Sigmoid colon (tissue), 7 donors: Measurements from ENCODE around the gene COX7A2L. TPM values are rescaled to one million over a fixed set of nuclear protein-coding genes. Genes with fewer than 3 reads are reported as not detected.

Source experiments
- DNase-seq: peaks from one replicate; pipeline ENCODE4 v3.0.0-alpha.2; 2019
- H3K27ac ChIP-seq, 4 donors: fragments of 200-600 bp; sonication (generic); one replicate each; pipeline ENCODE4 v1.5.1; 2016 to 2019; ENCODE audit warnings: mild to moderate bottlenecking in 1 of 4
- H3K27me3 ChIP-seq, 3 donors: fragments of 200-600 bp; sonication (generic); one replicate each; pipeline ENCODE4 v1.5.1; 2019; ENCODE audit warnings: mild to moderate bottlenecking in 1 of 3
- H3K36me3 ChIP-seq, 4 donors: fragments of 200-600 bp; sonication (generic); one replicate each; pipeline ENCODE4 v1.5.1; 2016 to 2019
- H3K4me1 ChIP-seq, 4 donors: fragments of 200-600 bp; sonication (generic); one replicate each; pipeline ENCODE4 v1.5.1; 2017 to 2019
- H3K4me3 ChIP-seq, 4 donors: fragments of 200-600 bp; sonication (generic); one replicate each; pipeline ENCODE4 v1.5.1; 2017 to 2019; ENCODE audit warnings: mild to moderate bottlenecking in 2 of 4, moderate library complexity in 1 of 4
- H3K9me3 ChIP-seq, 4 donors: fragments of 200-600 bp in 3 of 4; sonication (generic) in 3 of 4; one replicate each; pipeline versions ENCODE4 v1.5.1 to v1.6.1; 2013 to 2019
- EP300 ChIP-seq, 4 donors: sonication (generic); formaldehyde crosslinking; IDR thresholded peaks; one replicate each; pipeline ENCODE4 v1.6.1; 2017; ENCODE audit warnings: antibody characterized with exemption in 4 of 4
- POLR2A ChIP-seq, 2 donors: fragments of 450-650 bp; IDR thresholded peaks; one replicate each; pipeline ENCODE4 v1.6.1; 2016; ENCODE audit warnings: antibody characterized with exemption in 2 of 2, mild to moderate bottlenecking in 2 of 2, moderate library complexity in 2 of 2
- POLR2AphosphoS5 ChIP-seq, 4 donors: sonication (generic); formaldehyde crosslinking; IDR thresholded peaks; one replicate each; pipeline ENCODE4 v1.6.1; 2017; ENCODE audit warnings: antibody characterized with exemption in 4 of 4
- WGBS, 2 donors: extraction: QIAGEN DNeasy Blood & Tissue Kit; methylation state at CpG; one replicate each; pipeline ENCODE4 v1.1.7; 2013; 5-methylcytosine and 5-hydroxymethylcytosine counted together
- intact Hi-C: fragments of 100-400 bp; cut with DNase I; formaldehyde crosslinking; loops from one replicate; pipeline ENCODE4 v1.15.1; 2023
- polyA plus RNA-seq, 3 donors: library from polyadenylated mRNA; stranded (reverse); fragments of 200-250 nt; gene quantifications; one replicate each; pipeline ENCODE4 v1.2.3, GENCODE V29; 2013
- total RNA-seq, 4 donors: library from RNA; depleted of rRNA; stranded (reverse); fragments of >200 nt; gene quantifications; one replicate each; pipeline ENCODE4 v1.1.0, GENCODE V29; 2016
- TF ChIP-seq, protein P1 (sequence below), 4 experiments: fragments of 450-650 bp in 3 of 4; fragments of 200-600 bp in 1 of 4; IDR thresholded peaks; one replicate each; pipeline ENCODE4 v1.5.1; 2016 to 2019; ENCODE audit warnings: antibody characterized with exemption in 4 of 4, mild to moderate bottlenecking in 3 of 4, moderate library complexity in 2 of 4
- donor health status: healthy with polysubstance abuse.
- donor health status: Bipolar disorder and iron deficiency.
- donor health status: healthy.

The COX7A2L gene
- total and polyA plus RNA-seq, 7 donors = 149 to 270 (median 193) TPM

DNA sequence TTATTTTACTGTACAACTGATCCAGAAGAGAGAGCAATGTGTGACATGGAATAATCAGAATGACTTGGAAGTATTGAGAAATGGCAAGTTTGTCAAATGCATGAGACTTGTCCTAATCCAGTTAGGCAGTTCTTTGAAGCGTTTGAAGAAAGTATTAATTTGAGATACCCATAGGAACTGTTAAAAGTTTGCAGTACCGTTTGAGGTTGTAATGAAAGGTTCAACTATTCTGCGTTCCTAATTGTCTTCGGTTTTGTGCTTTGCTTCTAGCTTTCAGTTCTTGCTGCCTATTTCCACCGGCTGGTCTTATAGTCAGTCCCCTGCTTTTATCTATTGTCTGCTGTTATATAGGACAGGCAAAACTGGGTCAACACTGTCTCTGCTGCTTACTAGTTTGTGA lies 41.8 kb downstream of the COX7A2L start:
- intact Hi-C loops = no loop called here
- Histone ChIP-seq H3K4me3 (no peak overlapping the region), H3K27me3 (no peaks in the 10 kb centered on the region), H3K4me1 (no peaks in the 10 kb centered on the region), H3K27ac (no peak overlapping the region), H3K36me3 (peaks cover 0 to 38% (median 4%) of the 10 kb centered on the region in 4 donors), H3K9me3 (no peaks in the 10 kb centered on the region)
- WGBS, 2 donors = 95% methylated on average over 5 of the region's 5 CpGs
- DNase-seq = no peak
- TF ChIP-seq POLR2A (IDR thresholded peaks at IDR 0.05) (no peak), EP300 (IDR thresholded peaks at IDR 0.05) (no peak)

DNA sequence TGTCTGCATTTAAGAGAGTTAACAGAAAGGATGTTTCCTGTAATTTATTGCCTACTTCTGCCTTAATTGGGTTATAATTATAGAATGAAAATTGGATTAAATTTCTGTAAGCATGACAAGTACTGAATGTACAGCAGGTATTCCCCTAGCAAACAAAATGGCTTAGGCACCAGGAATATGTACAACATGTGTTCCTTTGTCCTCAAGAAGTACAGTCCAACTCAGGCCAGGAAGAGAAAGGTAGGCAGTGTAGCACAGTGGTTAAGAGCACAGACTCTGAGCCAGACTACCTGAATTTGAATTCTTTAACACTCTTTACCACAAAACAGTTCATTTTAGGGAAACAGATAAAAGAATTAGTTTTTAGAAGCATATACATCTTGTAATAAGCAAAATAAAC lies 43.1 kb downstream of the COX7A2L start:
- no peak for DNase-seq
- Histone ChIP-seq H3K36me3 (peaks cover 0 to 38% (median 4%) of the 10 kb centered on the region in 4 donors), H3K27ac (no peak overlapping the region), H3K4me3 (no peak overlapping the region), H3K4me1 (no peaks in the 10 kb centered on the region), H3K9me3 (no peaks in the 10 kb centered on the region), H3K27me3 (no peaks in the 10 kb centered on the region)
- TF ChIP-seq POLR2AphosphoS5 (IDR thresholded peaks at IDR 0.05) (no peak), POLR2A (IDR thresholded peaks at IDR 0.05) (no peak), EP300 (IDR thresholded peaks at IDR 0.05) (no peak)
- TF ChIP-seq, protein P1, sequence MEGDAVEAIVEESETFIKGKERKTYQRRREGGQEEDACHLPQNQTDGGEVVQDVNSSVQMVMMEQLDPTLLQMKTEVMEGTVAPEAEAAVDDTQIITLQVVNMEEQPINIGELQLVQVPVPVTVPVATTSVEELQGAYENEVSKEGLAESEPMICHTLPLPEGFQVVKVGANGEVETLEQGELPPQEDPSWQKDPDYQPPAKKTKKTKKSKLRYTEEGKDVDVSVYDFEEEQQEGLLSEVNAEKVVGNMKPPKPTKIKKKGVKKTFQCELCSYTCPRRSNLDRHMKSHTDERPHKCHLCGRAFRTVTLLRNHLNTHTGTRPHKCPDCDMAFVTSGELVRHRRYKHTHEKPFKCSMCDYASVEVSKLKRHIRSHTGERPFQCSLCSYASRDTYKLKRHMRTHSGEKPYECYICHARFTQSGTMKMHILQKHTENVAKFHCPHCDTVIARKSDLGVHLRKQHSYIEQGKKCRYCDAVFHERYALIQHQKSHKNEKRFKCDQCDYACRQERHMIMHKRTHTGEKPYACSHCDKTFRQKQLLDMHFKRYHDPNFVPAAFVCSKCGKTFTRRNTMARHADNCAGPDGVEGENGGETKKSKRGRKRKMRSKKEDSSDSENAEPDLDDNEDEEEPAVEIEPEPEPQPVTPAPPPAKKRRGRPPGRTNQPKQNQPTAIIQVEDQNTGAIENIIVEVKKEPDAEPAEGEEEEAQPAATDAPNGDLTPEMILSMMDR (IDR thresholded peaks at IDR 0.05) = no peak
- intact Hi-C loops = no loop called here

DNA sequence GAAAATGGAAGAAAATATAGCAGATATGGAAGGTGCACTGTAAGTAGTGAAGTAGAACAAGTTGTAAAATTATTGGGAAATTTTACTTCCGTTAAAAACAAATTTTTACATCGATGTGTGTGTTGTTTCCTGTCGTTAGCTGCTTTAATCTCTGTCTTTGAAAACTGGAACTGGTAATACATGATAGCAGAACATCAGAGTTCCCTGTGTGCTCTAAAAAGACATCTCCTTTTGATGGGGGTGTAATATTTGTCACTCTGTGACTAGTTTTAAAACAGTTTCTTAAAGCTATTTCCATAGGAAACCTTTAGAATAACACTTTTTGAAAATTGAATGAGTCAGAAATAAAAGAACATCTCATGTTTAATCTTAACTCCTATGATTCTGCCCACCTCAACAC lies 43.5 kb downstream of the COX7A2L start:
- H3K27ac ChIP-seq = no peak overlapping the region
- H3K4me1 ChIP-seq = no peaks in the 10 kb centered on the region
- intact Hi-C loops = no loop called here
- no peak for TF ChIP-seq EP300 (IDR thresholded peaks at IDR 0.05)
- H3K27me3 ChIP-seq = no peaks in the 10 kb centered on the region
- no peak overlapping the region for H3K4me3 ChIP-seq
- no peak for DNase-seq
- WGBS, 2 donors = 91 to 97% methylated on average over 3 of the region's 3 CpGs
- H3K36me3 ChIP-seq = peaks cover 0 to 38% (median 4%) of the 10 kb centered on the region in 4 donors
- no peaks in the 10 kb centered on the region for H3K9me3 ChIP-seq

DNA sequence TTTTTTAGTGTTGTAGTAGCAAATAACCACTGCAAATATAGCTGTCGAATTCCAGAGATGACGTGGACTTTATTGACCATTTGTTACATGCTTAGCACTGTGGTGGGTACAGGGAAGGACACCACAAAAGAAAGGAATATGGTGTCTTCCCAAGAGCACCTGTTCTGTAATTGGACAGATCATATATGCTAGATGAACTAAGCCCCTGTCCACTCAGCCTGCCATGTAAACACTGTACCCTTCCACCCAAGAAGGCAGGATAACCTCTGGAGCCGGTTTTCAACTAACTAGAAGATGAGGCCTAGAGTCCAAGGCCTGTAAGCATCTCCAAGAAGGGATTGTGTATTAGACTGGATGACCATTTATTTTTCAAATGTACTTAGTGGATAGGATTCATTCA lies 44.1 kb downstream of the COX7A2L start:
- 64 to 98% methylated on average over 3 of the region's 3 CpGs for WGBS, 2 donors
- intact Hi-C loops = no loop called here

DNA sequence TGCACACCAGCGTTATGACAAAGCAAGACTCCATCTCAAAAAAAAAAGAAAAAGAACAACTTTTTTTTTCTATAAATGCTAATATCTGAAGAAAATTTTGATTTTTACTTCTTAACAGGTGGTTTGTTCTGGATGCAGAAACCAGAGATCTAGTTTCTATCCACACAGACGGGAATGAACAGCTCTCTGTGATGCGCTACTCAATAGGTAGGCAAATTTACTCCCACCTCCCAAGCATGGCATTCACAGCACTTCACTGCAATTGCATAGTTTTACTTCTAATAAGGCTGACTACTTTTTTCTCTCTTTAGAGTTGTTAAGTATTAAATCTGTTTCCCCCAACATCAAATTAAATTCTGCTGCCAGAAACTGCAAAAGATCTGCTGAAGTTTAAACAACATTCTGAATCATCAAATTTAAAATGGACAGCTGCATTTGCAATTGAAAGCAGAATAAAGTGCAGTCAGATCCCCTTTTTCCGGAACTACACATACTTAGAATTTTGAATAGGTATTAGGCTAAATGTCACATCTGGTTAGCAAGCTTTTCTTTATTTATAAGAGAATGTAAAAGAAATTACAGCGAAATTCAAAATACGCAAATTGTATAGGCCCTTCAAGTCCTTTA lies 45.1 kb downstream of the COX7A2L start:
- TF ChIP-seq POLR2AphosphoS5 (IDR thresholded peaks at IDR 0.05) (no peak), EP300 (IDR thresholded peaks at IDR 0.05) (no peak), POLR2A (IDR thresholded peaks at IDR 0.05) (no peak)
- TF ChIP-seq, protein P1 (IDR thresholded peaks at IDR 0.05) = no peak
- intact Hi-C loops = no loop called here
- no peak overlapping the region for H3K27ac ChIP-seq
- H3K4me1 ChIP-seq = no peaks in the 10 kb centered on the region
- DNase-seq = no peak
- no peaks in the 10 kb centered on the region for H3K27me3 ChIP-seq
- peaks cover 0 to 37% (median 4%) of the 10 kb centered on the region in 4 donors for H3K36me3 ChIP-seq
- 97% methylated on average over 6 of the region's 6 CpGs for WGBS, 2 donors
- no peak overlapping the region for H3K4me3 ChIP-seq
- H3K9me3 ChIP-seq = no peaks in the 10 kb centered on the region

More for the DNA sequence above, 44.1 kb downstream of the COX7A2L start:
- Histone ChIP-seq H3K36me3 (peaks cover 0 to 38% (median 4%) of the 10 kb centered on the region in 4 donors), H3K4me1 (no peaks in the 10 kb centered on the region), H3K27ac (no peak overlapping the region), H3K27me3 (no peaks in the 10 kb centered on the region), H3K9me3 (no peaks in the 10 kb centered on the region), H3K4me3 (no peak overlapping the region)
- TF ChIP-seq POLR2AphosphoS5 (IDR thresholded peaks at IDR 0.05) (no peak), POLR2A (IDR thresholded peaks at IDR 0.05) (no peak), EP300 (IDR thresholded peaks at IDR 0.05) (no peak)
- TF ChIP-seq, protein P1 (IDR thresholded peaks at IDR 0.05) = no peak
- DNase-seq = no peak
